Keratinocyte (primary cell): ENCODE results near the gene GPR31. TPM values are rescaled to one million over a fixed set of nuclear protein-coding genes. Genes with fewer than 3 reads are reported as not detected.
"Not testable (repeated sequence)": the region's sequence is repeated elsewhere in the genome, so short reads cannot be mapped to it uniquely, and the experiment has no call there.

ENCODE experiments used
- DNase-seq: peaks from one replicate; pipeline ENCODE4 v3.0.0-alpha.2; 2011; ENCODE audit warnings: low read depth, missing footprints, low spot score
- FAIRE-seq: peaks from 2 replicates; lab custom pipeline; 2011; peaks lifted over from hg19 to GRCh38; lab: Jason Lieb, UNC
- H2AFZ ChIP-seq: 2 replicates; pipeline ENCODE4 v1.6.0; 2012; ENCODE audit warnings: low read length, control low read depth, inconsistent platforms; ENCODE audit not compliant: control insufficient read depth
- H3K27ac ChIP-seq: 2 replicates; pipeline ENCODE4 v1.5.1; 2011; ENCODE audit warnings: low read length; ENCODE audit not compliant: control insufficient read depth, insufficient read depth
- H3K27me3 ChIP-seq: 3 replicates; pipeline ENCODE4 v1.6.0; 2011; ENCODE audit warnings: low read length; ENCODE audit not compliant: control insufficient read depth, insufficient read depth; ENCODE audit errors: extremely low read depth
- H3K36me3 ChIP-seq, 2 experiments: 2 replicates in 1 of 2; 3 replicates in 1 of 2; pipeline ENCODE4 v1.5.1; 2011; ENCODE audit warnings: low read length in 2 of 2, mild to moderate bottlenecking in 1 of 2; ENCODE audit not compliant: control insufficient read depth in 2 of 2, insufficient read depth in 2 of 2; ENCODE audit errors: extremely low read depth in 1 of 2
- H3K4me1 ChIP-seq: 3 replicates; pipeline ENCODE4 v1.5.1; 2011; ENCODE audit warnings: low read length; ENCODE audit not compliant: control insufficient read depth, insufficient read depth; ENCODE audit errors: extremely low read depth
- H3K4me2 ChIP-seq: 3 replicates; pipeline ENCODE4 v1.6.0; 2011; ENCODE audit warnings: low read depth, low read length; ENCODE audit not compliant: control insufficient read depth, insufficient read depth; ENCODE audit errors: extremely low read depth
- H3K4me3 ChIP-seq, 3 experiments: fragments of 200-600 bp in 1 of 3; sonication (generic) in 1 of 3; 2 replicates in 2 of 3; 3 replicates in 1 of 3; pipeline ENCODE4 v1.5.1; 2011 to 2016; ENCODE audit warnings: low read length in 3 of 3, mild to moderate bottlenecking in 3 of 3, control low read depth in 2 of 3, inconsistent platforms in 1 of 3, low read depth in 1 of 3, mixed read lengths in 1 of 3, mixed run types in 1 of 3, moderate library complexity in 1 of 3; ENCODE audit not compliant: control insufficient read depth in 2 of 3, insufficient read depth in 2 of 3; ENCODE audit errors: extremely low read depth in 1 of 3
- H3K79me2 ChIP-seq: 2 replicates; pipeline ENCODE4 v1.6.0; 2012; ENCODE audit warnings: low read length; ENCODE audit not compliant: control insufficient read depth, insufficient read depth
- H3K9ac ChIP-seq: 3 replicates; pipeline ENCODE4 v1.6.0; 2011; ENCODE audit warnings: low read length; ENCODE audit not compliant: control insufficient read depth, insufficient read depth; ENCODE audit errors: extremely low read depth
- H3K9me1 ChIP-seq: 3 replicates; pipeline ENCODE4 v1.6.0; 2011; ENCODE audit warnings: low read length; ENCODE audit not compliant: control insufficient read depth, insufficient read depth; ENCODE audit errors: extremely low read depth
- H3K9me3 ChIP-seq: 2 replicates; pipeline ENCODE4 v1.5.1; 2012; ENCODE audit warnings: low read depth, low read length; ENCODE audit not compliant: control insufficient read depth
- H4K20me1 ChIP-seq: 3 replicates; pipeline ENCODE4 v1.6.0; 2011; ENCODE audit warnings: low read length; ENCODE audit not compliant: control insufficient read depth, insufficient read depth; ENCODE audit errors: extremely low read depth
- CTCF ChIP-seq, 3 experiments: IDR thresholded peaks in 1 of 3; conservative IDR thresholded peaks in 1 of 3; optimal IDR thresholded peaks in 1 of 3; 2 replicates in 2 of 3; 3 replicates in 1 of 3; pipeline versions ENCODE3 to v1.5.1; 2011; ENCODE audit warnings: low read length in 3 of 3, mild to moderate bottlenecking in 3 of 3, moderate library complexity in 2 of 3, control low read depth in 1 of 3, inconsistent platforms in 1 of 3; ENCODE audit not compliant: insufficient read depth in 2 of 3; ENCODE audit errors: extremely low read depth in 1 of 3
- EZH2 ChIP-seq: IDR thresholded peaks from one replicate; pipeline ENCODE4 v1.6.1; 2012; ENCODE audit warnings: inconsistent platforms, mild to moderate bottlenecking, low read length, moderate library complexity
- dilution Hi-C: fragments of 300-500 bp; cut with MboI; formaldehyde crosslinking; loops from one replicate; pipeline ENCODE4 v1.7.0; 2020; ENCODE audit warnings: low sequenced_read_pairs; ENCODE audit not compliant: extremely low pct_ligation_motif_present
- polyA minus RNA-seq, 3 experiments: library from RNA; depleted of rRNA, polyadenylated mRNA; stranded (reverse); fragments of >200 nt; gene quantifications; 1 replicate in 1 of 3; 2 replicates in 1 of 3; 3 replicates in 1 of 3; pipeline ENCODE4 v1.2.3, GENCODE V29; 2011
- polyA plus RNA-seq, 5 experiments: library from polyadenylated mRNA; depleted of rRNA in 3 of 5; stranded (reverse) in 3 of 5; stranded (forward) in 1 of 5; unstranded in 1 of 5; fragments of >200 nt; gene quantifications; 1 replicate in 1 of 5; 2 replicates in 3 of 5; 3 replicates in 1 of 5; pipeline versions ENCODE4 v1.2.1 to v1.2.3, GENCODE V29; 2011 to 2012; ENCODE audit warnings: missing spikeins in 2 of 5, low read depth in 1 of 5, low replicate concordance in 1 of 5

The GPR31 gene
- not detected in 3 replicates for polyA plus RNA-seq
- not detected for polyA plus RNA-seq (2011; ENCODE audit: low read depth)
- polyA plus RNA-seq (2011; cell fraction: cytosol; rRNA removed) = not detected in 2 replicates
- not detected in 2 replicates for polyA plus RNA-seq (2011; cell fraction: nucleus; rRNA removed)
- not detected in 2 replicates for polyA plus RNA-seq (2012; ENCODE audit: low replicate concordance)
- not detected in 3 replicates for polyA minus RNA-seq
- polyA minus RNA-seq (2011; cell fraction: cytosol; rRNA and poly(A)+ RNA removed) = not detected
- not detected in 2 replicates for polyA minus RNA-seq (2011; cell fraction: nucleus; rRNA and poly(A)+ RNA removed)

GRCh38 chr6:167157863-167158262 is at the start of gene GPR31:
Gene GPR31, minus strand, starts transcription at chr6:167157980. Its CDS starts 149 bp downstream, at chr6:167157831.
- Histone ChIP-seq H3K9me1 (no peaks in the 10 kb centered on the region), H3K4me1 (no peaks in the 10 kb centered on the region), H3K9me3 (no peaks in the 10 kb centered on the region), H3K79me2 (no peaks in the 10 kb centered on the region), H3K36me3 (no peaks in the 10 kb centered on the region), H4K20me1 (no peaks in the 10 kb centered on the region), H2AFZ (no peak within 1 kb of the TSS), H3K9ac (no peak within 1 kb of the TSS), H3K4me3 (no peak within 1 kb of the TSS), H3K27me3 (no peaks in the 10 kb centered on the region), H3K4me2 (no peak within 1 kb of the TSS), H3K27ac (no peak within 1 kb of the TSS)
- TF ChIP-seq CTCF (optimal IDR thresholded peaks at IDR 0.05 in 1 of 3, IDR thresholded peaks at IDR 0.05 in 1 of 3, conservative IDR thresholded peaks at IDR 0.05 in 1 of 3; ENCODE audit: extremely low read depth in 1 of 3, insufficient read depth in 2 of 3, low read length in 3 of 3) (no peak), EZH2 (no peak)
- dilution Hi-C loops = no loop called here
- no peak for FAIRE-seq
- no peak for DNase-seq

GRCh38 chr6:167207527-167207926 is 49.7 kb upstream of the GPR31 start:
- TF ChIP-seq CTCF (optimal IDR thresholded peaks at IDR 0.05 in 1 of 3, IDR thresholded peaks at IDR 0.05 in 1 of 3, conservative IDR thresholded peaks at IDR 0.05 in 1 of 3; ENCODE audit: extremely low read depth in 1 of 3, insufficient read depth in 2 of 3, low read length in 3 of 3) (no peak), EZH2 (no peak)
- Histone ChIP-seq H3K9me3 (no peaks in the 10 kb centered on the region), H2AFZ (no peak overlapping the region), H4K20me1 (no peaks in the 10 kb centered on the region), H3K9me1 (no peaks in the 10 kb centered on the region), H3K27me3 (peaks cover 4% of the 10 kb centered on the region), H3K36me3 (no peaks in the 10 kb centered on the region), H3K4me3 (no peak overlapping the region), H3K79me2 (no peaks in the 10 kb centered on the region), H3K4me2 (no peak overlapping the region), H3K9ac (no peak overlapping the region), H3K27ac (no peak overlapping the region), H3K4me1 (no peaks in the 10 kb centered on the region)
- dilution Hi-C loops = no loop called here
- DNase-seq (no peak), FAIRE-seq (no peak)

GRCh38 chr6:167205316-167205715 is 47.5 kb upstream of the GPR31 start:
- H3K27me3 ChIP-seq, FAIRE-seq, dilution Hi-C loops: not testable (repeated sequence)

GRCh38 chr6:167204059-167204348 is 46.2 kb upstream of the GPR31 start:
- H3K4me1 ChIP-seq, H3K27me3 ChIP-seq, FAIRE-seq, H3K36me3 ChIP-seq, H3K4me3 ChIP-seq, dilution Hi-C loops, H3K9ac ChIP-seq, H2AFZ ChIP-seq, H4K20me1 ChIP-seq, H3K9me1 ChIP-seq, H3K79me2 ChIP-seq, H3K4me2 ChIP-seq, DNase-seq, H3K27ac ChIP-seq, H3K9me3 ChIP-seq: not testable (repeated sequence)

More at GRCh38 chr6:167205316-167205715, 47.5 kb upstream of the GPR31 start:
- not testable (repeated sequence) for H3K79me2 ChIP-seq, H2AFZ ChIP-seq, H3K36me3 ChIP-seq, H4K20me1 ChIP-seq, H3K27ac ChIP-seq, H3K9me1 ChIP-seq, H3K9me3 ChIP-seq, H3K4me2 ChIP-seq, DNase-seq, H3K4me1 ChIP-seq, H3K4me3 ChIP-seq, H3K9ac ChIP-seq
